Fibroblast of pulmonary artery (primary cell): ENCODE data around the gene VGLL4.

Experiments used
- DNase-seq: peaks from one replicate; pipeline ENCODE4 v3.0.0-alpha.2; 2010; ENCODE audit warnings: low read depth
- H3K4me3 ChIP-seq: replicated peaks from 2 replicates; pipeline ENCODE4 v1.5.1; 2011; ENCODE audit warnings: low read depth, mild to moderate bottlenecking, control low read depth, low read length, moderate library complexity
- CTCF ChIP-seq: IDR thresholded peaks from 2 replicates; pipeline ENCODE4 v1.5.1; 2011; ENCODE audit warnings: mild to moderate bottlenecking, control low read depth, low read length, inconsistent platforms; ENCODE audit errors: missing control alignments

VGLL4 gene

GRCh38 chr3:11641683-11642430 lies 1.9 kb downstream of the VGLL4 start:
- peak overlapping the region; percentile 78 for H3K4me3 ChIP-seq
- DNase-seq, result peak; percentile 71
- no peak for TF ChIP-seq CTCF

- peak; percentile 45 for DNase-seq
- H3K4me3 ChIP-seq, result peak overlapping the region; percentile 78
- TF ChIP-seq CTCF, result peak; percentile 4
Observed at GRCh38 chr3:11641316-11641682, 2.4 kb downstream of the VGLL4 start.

GRCh38 chr3:11640009-11640673 lies 3.6 kb downstream of the VGLL4 start:
- TF ChIP-seq CTCF, result no peak
- no peak for DNase-seq
- peak overlapping the region; percentile 78 for H3K4me3 ChIP-seq

GRCh38 chr3:11638495-11639358 lies 5.0 kb downstream of the VGLL4 start:
- TF ChIP-seq CTCF, result no peak
- peak; percentile 23 for DNase-seq
- peak overlapping the region; percentile 48 for H3K4me3 ChIP-seq

- no peak for TF ChIP-seq CTCF
- DNase-seq, result peak; percentile 68
- H3K4me3 ChIP-seq, result peak overlapping the region; percentile 48
Observed at GRCh38 chr3:11637901-11638458, 5.7 kb downstream of the VGLL4 start.

GRCh38 chr3:11636394-11636770 lies 7.3 kb downstream of the VGLL4 start:
- no peak for DNase-seq
- no peak for TF ChIP-seq CTCF
- H3K4me3 ChIP-seq, result no peak overlapping the region
